Epidermal melanocyte (primary cell): Measurements from ENCODE around the gene CCDC124.

Experiments used
- DNase-seq: peaks from one replicate; pipeline ENCODE4 v3.0.0; 2011; ENCODE audit warnings: low spot score; ENCODE audit not compliant: insufficient read length

CCDC124 gene

DNA sequence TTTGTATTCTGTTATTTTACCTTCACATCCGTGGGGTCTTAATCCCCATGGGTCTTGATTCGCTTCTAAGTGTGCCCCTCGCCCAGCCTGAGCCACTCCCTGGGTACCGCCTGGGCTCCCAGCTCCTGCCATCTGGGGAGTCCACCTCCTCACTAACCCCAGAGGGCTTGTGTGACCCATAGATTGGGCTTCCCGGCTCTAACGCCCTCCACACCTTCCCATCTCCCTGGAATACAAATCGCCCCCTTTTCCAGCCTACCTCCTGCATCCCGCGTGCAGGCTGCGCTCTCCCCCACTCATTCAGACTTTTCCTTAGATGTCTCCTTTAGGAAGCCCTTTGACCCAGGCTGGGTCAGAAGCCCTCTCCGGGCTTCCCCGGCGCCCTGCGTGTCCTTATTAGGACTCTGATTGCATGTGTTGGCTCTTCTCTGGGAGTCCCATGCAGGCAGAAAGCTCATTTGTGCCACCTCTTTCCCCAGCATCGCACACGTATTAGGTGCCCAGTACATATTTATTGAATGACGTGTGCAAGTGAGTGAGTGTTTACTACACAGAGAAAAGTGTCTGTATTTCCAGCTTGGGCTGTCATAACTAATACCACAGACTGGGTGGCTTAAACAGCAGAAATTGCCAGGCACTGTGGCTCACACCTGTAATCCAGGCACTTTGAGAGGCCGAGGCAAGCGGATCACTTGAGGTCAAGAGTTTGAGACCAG is 757 bp downstream of the CCDC124 start:
- no peak for DNase-seq

DNA sequence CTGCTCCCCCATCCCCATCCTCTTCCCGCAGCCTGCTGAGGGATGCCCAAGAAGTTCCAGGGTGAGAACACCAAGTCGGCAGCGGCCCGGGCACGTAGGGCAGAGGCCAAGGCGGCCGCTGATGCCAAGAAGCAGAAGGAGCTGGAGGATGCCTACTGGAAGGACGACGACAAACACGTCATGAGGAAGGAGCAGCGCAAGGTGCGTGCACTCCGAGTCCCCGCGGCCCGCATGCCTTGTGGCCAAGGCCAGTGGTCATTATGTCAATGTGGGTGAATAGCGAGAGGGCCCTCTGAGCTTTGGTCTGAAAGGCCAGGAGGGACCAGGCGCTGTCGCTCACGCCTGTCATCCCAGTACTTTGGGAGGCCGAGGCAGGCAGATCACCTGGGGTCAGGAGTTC is 3.6 kb downstream of the CCDC124 start:
- DNase-seq = no peak

DNA sequence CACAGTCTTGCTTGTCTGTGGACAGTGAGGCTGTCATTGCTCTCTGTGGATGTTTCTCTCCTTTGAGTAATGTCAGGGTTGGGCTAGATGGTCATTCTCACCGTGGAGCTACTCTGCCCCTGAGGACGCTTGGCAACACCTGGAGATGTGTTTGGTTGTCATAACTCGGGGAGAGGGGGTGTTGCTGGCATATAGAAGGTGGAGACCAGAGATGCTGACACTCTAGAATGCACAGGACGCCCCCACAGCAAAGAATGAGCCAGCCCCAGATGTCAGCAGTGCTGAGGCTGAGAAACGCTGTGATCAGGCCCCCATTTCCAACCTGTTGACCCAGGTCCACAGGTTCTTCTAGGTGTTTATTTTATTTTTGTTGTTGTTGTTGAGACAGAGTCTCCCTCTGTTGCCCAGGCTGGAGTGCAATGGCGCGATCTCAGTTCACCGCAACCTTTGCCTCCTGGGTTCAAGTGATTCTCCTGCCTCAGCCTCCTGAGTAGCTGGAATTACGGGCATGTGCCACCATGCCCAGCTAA is 4.6 kb downstream of the CCDC124 start:
- DNase-seq = no peak

DNA sequence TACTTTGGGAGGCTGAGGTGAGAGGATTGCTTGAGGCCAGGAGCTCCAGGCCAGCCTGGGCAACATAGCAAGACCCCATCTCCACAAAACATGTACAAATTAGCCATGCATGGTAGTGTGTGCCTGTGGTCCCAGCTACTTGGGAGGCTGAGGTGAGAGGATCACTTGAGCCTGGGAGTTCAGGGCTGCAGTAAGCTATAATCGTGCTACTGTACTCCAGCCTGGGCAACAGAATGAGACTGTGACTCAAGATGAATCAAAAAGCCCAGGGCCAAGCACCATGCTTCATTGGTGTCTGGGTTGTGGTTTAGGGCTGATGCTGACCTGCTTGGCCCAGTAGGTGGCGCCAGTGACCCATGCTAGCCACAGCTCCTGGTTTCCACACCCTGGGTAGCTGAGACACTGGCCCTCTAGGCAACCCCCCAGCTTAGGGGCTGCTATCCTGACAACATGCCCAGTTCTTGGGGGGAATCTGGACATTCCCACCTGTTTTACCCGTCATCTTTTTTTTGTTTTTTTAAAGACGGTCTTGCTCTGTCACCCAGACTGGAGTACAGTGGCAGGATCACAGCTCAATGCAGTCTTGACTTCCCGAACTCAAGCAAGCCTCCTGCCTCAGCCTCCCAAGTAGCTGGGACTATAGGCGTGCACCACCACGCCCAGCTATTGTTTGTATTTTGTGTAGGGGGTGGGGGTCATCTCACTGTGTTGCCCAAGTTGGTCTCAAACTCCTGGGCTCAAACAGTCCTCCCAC is 5.5 kb downstream of the CCDC124 start:
- peak; percentile 95 for DNase-seq

DNA sequence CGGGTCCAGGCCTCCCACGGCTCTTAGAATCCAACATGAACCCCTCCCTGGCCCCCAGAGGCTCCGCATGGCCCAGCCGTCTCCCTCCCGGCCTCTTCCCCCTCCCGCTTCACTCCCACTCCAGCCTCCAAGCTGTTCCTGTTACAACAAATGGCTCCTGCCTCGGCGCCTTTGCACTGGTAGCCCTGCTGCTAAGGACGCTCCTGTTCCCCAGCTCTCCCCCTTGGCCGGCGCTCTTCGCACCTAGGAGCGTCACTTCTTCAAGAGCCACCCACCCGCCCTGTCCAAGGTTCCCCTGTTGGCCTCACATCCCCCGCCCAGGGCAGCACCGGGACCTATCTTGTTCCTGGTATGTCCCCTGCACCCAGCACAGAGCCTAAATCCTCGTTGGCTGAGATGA is 9.4 kb downstream of the CCDC124 start:
- no peak for DNase-seq

DNA sequence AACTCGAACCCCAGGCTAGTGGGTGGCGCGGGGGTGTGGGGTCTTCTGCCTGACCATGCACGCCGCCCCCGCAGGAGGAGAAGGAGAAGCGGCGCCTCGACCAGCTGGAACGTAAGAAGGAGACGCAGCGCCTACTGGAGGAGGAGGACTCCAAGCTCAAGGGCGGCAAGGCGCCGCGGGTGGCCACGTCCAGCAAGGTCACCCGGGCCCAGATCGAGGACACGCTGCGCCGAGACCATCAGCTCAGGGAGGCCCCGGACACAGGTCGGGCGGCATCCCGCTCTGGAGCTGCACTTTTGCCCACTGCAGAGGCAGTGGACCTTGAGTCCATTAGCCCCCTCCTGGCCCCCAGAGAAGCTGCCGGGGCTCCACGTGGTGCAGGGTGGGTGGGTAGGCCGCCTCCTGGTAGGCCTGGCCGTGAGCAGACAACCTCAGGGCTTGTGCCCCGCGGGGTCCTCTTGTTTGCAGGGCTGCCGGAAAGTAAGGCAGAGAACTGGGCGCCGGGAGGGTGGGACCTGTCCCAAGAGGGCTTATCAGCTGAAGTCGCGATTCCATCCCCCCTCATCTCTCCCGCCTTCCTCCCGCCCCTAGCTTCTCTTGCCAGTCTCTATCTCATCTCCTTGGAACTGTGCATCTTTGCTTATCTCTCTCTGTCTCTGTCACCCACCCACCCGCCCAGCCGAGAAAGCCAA is 9.9 kb downstream of the CCDC124 start:
- DNase-seq = no peak

DNA sequence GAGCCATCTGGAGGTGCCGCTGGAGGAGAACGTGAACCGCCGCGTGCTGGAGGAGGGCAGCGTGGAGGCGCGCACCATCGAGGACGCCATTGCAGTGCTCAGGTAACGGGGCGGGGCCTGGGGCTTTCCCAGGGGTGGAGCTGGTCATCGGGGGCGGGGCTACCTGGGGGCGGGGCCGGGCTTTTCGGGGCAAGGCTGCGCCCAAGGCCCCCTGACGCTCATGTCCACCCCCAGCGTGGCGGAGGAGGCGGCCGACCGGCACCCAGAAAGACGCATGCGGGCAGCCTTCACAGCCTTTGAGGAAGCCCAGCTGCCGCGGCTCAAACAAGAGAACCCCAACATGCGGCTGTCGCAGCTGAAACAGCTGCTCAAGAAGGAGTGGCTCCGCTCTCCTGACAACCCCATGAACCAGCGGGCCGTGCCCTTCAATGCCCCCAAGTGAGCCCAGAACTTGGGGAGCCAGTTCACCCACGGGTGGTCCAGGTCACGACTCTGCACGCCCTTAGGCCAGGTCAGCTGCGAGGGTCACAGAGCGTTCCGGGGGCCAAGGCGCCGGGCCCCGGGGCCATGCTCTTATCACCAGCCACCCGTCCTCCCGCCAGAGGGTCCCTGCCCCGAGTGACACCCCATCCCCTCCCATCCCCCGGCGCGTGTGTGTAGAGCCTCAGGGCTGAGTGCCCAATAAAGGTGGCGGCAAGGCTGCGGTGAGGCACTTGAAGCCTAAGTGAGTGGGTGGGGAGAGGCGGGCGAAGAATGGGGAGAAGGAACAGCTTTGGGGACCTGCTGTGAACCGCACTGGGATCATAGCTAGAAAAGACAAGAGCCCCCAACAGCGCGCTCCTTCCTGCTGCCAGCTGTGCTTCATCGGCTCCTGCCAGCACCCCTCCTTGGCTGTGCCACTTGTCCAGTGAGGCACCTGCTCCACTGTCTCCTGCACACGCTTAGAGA is 10.7 kb downstream of the CCDC124 start:
- no peak for DNase-seq

DNA sequence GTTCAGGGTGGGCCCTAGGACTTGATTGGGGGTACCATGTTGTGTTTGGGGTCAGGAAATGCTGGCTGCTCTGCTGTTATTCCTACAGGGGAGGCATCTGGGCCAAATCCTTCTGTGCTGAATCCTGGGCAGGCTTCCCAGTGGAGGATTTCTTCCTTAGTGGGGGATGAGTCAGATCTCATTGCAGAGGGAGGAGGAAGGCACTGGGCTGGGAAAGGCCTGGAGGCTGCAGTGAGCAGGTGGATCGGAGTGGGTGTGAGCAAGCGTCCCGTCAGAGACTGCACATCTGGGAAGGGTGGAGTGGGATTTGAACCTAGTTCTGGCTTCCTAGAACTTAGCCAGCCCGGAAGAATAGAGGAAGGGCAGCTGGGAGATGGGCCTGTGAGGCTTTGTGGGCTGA is 11.5 kb downstream of the CCDC124 start:
- DNase-seq = no peak

DNA sequence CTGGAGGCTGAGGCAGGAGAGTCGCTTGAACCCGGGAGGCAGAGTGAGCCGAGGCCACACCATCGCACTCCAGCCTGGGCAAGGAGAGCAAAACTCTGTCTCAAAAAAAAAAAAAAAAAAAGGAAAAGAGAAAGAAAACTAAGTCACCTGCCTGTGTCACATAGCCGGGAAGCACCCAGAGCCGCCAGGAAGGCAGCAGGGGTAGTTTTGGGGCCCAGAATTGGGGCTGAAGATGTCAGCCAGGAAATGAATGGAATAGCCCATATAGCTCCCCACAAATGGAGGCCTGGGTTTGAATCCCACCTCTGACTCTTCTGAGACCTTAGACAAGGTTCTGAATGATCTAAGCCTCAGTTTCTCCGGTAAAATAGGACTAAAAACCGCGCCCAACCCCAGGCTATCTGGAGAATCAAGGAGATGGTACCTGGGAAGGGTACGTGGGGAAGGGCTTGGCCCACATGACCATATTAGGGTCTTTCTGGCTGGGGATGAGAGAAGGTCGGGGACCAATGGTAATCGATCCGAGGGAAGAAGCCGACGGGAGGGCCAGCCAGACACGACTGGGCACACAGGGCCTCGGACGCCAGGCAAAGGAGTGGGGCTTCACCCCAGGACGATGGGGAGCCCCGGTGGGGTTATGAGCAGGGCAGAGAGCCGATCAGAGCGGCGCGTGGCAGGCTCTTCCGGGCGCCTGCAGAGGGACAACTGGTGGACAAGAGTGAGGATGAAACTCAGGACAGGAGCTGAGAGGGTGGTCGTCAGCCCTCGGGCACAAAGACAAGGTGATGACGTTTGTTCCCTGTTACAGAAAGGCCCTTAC is 14.4 kb downstream of the CCDC124 start:
- DNase-seq = no peak

DNA sequence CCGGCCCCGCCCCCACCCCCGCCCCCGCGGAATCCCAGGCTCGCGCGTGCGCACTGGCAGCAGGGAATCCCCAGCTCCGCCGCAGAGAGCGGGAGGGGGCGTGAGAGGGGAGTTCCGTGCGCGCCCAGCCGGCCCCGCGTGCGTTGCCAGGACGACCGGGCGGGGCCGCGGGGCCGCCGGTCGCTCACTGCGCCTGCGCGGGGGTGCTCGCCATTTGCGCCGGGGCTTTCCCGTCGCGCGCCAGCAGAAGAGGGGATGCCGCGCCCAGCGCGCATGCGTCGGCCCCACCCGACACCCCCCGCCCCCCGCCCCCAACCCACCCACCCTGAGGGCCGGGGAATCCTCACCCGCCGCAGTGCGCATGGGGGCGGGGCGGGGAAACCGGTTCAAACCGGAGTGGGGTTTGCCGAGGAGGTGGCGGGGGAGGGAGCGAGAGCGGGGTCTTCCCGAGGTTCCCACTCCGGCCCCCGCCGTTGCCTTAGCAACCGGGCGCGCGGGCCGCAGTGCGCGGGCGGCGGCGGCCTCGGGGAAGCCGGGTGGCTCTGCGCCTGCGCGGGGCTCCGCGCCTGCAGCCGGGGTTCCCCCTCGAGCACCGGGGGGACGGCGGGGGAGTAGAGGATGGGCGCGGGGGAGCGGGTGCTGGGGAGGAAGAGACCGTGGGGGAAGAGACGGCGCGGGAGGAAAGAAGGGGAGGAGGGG is 15.1 kb downstream of the CCDC124 start:
- peak; percentile 99 for DNase-seq

DNA sequence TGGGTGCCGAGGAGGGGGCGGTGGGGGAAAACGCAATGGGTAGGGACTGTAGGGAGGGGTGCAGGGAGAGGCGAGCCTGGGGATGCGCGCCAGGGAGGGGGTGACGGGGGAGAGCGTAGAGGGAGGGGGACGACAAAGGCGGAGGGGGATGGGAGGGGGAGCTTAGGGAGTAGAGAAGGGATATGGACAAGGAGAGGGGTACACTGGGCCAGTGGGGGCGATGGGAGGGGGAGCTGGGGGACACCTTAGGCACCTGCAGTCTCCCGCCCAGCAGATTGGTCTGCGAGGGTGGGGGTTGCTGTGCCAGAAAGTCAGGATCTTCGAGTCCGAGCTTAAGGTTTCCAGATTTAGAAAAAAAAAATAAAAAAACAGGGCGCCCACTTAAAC is 15.7 kb downstream of the CCDC124 start:
- DNase-seq = no peak

DNA sequence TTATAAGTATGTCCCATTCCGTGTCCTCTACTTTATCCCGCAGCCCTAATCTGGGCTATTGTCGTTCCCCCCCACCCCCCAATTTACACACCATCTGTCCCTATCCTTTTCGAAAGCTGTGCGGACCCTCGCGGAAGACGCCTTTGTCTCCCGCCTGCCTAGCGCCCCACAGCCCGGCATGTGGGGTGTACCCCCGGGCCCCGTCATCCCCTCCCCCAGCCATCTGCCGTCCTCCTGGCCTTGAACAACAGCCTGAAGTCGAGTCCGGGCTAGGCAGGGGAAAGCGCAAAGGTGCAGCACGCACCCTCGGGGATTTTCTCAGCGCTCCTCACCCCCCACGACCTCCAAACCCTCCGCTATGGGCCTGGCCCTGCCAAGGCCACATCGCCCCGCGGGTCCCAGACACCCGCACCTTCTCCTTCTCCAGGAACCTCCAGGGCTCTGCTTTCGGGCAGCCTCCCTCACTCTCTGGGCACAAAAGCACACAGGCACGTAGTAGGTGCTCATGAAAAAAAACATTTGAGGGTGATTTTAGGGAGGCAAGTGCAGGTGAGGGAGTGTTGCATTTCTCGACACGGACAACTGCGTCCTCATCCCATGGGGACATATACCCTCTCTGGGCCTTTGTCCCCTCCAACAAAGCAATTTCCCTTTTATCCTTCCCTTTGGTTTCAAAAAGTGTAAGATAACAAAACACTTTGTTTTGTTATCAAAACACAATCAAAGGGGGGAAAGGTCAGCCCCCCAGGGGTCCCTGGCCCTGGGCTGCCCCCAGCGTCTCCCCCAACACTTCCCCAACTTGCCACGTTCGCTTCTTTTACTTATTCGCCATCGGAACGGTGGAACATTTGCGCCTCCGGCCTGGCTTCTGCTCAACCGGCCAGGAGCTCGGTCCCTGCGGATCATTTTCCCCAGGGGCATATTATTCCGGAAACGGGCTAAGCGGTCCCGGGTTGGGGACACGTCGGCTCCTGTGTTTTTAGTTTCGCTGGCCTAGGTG is 16.4 kb downstream of the CCDC124 start:
- DNase-seq = no peak

DNA sequence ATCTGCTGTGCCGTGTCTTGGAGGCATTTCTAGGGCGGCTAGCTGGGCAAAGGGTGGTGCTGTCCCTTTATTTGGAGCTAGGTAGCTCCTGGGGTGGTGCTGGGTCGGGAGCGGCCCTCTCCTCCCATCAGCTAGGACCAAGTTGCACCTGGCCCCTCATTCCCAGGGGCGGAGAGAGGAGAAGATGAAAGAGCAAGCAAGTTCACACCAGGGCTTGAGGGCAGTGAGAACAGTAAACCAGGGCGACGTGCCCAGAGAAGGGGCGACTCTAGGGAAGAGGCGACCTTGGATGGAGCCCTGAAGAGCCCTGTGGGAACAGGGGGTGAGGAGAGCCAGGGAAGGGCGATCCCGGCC is 17.1 kb downstream of the CCDC124 start:
- no peak for DNase-seq

DNA sequence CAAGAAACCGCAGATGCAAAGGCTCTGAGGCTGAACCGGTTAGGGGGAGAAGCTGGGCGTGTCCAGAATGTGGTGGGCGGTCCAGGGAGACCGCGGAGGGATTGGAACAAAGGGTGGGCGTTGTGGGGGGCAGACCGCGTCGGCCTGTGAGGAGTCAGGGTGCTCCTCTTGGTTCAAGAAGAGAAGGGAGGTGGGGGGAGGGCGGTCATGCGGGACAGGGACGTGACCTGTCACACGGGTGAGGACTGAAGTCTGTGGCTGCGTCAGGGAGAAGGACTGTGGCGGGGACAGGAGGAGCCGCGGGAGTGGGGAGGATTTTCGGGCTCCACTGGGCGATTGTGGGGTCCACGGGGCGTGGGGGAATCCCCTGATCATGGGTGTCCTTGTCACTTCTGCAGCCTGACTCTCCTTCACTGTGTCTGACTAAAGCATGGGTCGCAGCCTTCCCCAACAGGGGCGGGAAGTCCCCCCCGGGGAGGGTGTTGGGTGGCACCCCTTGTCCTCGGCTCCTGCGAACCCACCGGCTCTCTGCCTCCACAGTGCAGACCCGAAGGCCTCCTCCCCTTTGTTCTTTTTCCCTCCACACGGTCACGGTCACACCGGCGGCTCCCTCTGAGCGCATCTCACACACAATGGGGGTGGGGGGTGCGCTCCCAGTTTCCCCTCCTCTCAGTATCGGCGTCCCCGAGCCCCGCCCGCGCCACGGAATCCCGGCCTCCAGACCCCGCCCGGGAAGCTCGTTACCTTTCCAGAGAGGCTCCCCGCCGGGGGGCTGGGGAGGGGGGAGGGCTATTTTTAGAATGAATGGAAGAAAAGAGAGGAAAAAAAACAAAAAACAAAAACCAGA is 17.7 kb downstream of the CCDC124 start:
- no peak for DNase-seq

DNA sequence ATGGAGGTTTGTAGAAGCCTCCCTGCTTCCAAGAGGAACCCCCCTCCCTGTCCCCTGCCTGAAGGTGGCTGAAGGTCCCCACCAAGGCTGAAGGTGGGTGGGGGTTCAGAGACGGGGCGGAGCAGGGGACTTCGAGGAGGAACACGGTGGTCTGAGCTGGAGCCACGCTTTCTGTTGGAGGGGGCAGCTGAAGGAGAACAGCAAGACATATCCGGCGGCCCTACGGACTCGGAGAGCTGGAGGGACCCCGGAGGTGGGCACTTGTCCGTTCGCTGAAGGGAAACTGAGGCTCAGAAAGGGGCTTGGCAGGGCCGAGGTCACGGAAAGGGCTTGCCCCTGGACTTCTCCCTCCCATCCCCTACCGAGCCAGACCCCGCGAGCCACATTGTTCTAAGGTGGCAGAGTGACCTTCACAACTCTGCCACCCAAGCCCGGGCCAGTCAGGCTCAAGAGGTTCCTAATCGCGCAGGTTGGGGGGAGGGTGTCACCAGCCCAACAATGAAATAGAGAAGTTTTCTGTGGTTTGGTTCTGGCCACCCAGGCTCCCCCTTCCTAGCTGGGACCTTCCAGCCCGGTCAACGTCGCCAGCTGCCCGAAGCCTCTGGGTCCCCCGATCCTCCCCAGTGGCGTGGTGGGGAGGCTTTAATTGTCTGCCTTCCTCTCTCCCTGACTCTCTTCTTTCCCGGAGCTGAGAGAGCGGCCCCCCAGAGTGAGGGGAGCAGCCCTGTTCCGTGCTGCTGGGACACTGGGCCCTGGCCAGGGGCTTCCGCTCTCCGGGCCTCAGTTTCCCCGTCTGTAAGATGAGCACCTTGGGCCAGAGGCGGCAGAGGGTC is 18.6 kb downstream of the CCDC124 start:
- DNase-seq = no peak
